Measurements from ENCODE around the gene TNIP1. TPM values are rescaled to one million over a fixed set of nuclear protein-coding genes. Genes with fewer than 3 reads are reported as not detected.
A peak's percentile ranks its signal among the peaks of the same experiment; 100 is the strongest.

Gene TNIP1
- total RNA-seq, 1 experiment from 2014 or later: 186 TPM

GRCh38 chr5:151106509-151106908, 25.7 kb upstream of the TNIP1 start:
- DNase-seq (ENCODE audit: low read depth): no peak

- DNase-seq (ENCODE audit: low read depth): peak; percentile 41
Measured at GRCh38 chr5:151106043-151106442, 25.2 kb upstream of the TNIP1 start.

GRCh38 chr5:151105561-151105960, 24.7 kb upstream of the TNIP1 start:
- no peak for DNase-seq (ENCODE audit: low read depth)

GRCh38 chr5:151104795-151105194, 24.0 kb upstream of the TNIP1 start:
- peak; percentile 88 for DNase-seq (ENCODE audit: low read depth)

GRCh38 chr5:151101746-151102145, 20.9 kb upstream of the TNIP1 start:
- DNase-seq (ENCODE audit: low read depth): no peak

DNA sequence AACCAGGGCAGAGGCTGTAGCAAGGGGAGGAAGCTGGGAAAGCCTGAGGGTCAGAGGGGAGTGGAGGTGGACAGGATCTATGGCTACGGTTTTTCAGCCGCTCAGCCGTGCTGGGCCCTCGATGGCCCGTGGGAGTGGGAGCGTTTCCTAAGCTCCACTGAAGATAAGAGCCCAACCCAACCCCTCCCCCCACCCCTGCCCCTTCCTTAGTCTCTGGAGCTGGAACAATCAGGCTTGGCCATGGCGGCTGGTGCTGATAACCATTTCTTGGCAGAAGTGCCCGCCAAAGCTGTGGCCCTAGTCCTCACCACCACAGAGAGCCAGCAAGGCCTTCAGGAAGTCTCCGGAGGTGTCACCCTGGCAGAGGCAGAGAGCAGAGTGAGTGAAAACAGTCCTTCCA, 20.3 kb upstream of the TNIP1 start:
- DNase-seq (ENCODE audit: low read depth): no peak

DNA sequence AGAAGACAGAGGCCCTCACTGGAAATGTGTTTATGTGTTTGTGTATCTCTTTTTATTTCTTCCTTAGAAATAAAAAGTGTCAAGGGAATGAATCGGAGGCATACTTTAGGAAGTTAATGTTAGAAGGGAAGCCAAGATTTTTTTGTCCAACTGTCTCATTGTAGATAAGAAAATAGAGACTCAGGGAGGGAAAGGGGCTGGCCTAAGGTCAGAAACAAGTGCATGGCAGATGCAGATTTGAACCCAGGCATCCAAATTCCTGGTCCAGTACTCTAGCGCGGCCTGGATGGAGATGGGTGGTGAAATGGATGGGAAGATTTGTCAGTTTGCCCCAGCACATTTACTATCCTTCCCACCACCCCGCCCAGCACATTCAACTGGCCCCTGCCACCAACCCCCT, 19.8 kb upstream of the TNIP1 start:
- DNase-seq (ENCODE audit: low read depth): no peak

GRCh38 chr5:151098768-151099121, 17.9 kb upstream of the TNIP1 start:
- no peak for DNase-seq (ENCODE audit: low read depth)

- no peak for DNase-seq (ENCODE audit: low read depth)
Measured at GRCh38 chr5:151097820-151098767, 17.3 kb upstream of the TNIP1 start.

DNA sequence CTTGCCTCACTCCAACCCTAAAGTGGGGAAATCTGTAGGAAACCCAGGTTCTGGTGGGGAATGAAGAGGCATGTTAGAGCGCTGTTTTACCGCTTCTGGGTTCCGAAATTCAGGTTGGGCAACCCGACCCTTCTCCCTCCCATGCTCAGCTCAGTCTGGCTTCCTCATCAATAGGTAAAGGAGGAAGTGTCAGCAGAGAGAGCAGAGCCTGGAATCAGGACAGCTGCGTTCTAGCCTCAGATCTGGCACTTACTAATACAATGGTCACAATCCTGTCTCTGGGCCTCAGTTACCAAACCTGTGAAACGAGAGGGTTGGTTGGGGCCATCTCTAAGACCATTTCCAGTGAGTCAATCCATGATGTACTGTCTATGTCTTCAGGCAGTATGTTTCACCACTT, 16.2 kb upstream of the TNIP1 start:
- DNase-seq (ENCODE audit: low read depth): no peak

DNA sequence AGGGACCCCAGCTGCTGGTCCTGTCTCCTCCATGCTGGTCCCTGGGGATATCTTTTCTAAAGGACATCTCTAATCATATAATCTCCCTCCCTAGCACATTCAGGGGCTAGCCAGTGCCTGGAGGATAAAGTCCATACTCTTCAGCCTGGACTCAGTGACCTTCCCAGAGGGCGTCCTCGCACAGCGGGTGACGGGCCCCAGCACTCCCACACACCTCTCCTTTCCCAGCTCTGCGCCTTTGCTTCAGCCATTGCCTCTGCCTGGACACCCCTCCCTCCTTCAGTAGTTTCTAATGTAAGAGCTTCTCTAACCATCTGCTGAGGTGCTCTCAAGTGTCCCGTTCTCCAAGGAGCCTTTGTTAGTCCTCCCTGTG, 15.2 kb upstream of the TNIP1 start:
- DNase-seq (ENCODE audit: low read depth): peak; percentile 40

DNA sequence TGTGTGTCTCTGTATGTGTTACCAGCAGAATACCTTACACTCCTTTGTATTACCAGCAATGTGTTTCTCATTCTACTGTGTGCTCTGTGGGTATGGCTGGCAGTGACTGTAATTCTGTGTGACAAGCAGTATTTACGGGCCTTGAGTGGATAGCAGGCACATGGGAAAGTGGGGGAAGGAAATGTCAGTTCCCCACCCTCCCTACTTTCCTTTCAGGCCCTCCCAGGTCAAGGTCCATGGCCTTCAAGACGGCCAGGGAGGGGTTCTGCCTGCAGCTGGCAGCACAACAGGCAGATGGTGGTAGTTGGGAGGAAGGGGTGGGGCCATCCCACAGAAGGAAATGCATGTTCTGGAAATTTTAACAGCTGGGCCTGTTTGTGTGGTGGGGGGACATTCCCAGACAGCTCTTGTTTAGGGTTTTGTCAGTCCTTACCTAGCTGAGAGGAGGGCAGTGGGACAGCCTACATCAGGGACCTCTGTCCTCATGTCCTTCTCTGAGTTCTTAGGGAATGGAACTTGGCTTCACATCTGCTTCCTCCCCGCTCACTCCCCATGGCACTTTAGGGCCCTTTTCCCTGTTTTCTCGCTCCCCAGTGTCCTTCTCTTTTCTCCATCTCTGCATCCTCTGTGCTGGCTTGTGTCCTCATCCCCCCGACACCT, 14.6 kb upstream of the TNIP1 start:
- DNase-seq (ENCODE audit: low read depth): peak; percentile 85

DNA sequence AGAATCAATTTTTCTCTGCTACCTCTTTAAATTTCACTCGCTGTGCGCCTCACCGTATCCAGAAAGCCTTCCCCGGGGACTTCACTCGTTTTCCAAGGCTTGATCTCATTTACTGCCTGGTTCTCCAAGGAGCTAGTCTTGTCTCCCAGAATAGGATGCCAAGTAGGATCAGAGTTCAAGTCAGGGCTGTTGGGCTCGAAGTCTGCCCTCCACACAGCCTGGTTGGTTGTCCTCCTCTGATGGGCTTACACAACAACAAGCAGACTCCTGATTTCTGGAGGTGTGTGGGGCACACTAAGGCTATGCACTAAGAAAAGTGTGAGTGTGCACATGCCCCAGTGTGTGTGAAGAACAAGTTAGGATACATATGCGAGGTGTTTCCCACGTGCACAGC, 14.0 kb upstream of the TNIP1 start:
- peak; percentile 26 for DNase-seq (ENCODE audit: low read depth)

- peak; percentile 50 for DNase-seq (ENCODE audit: low read depth)
Measured at GRCh38 chr5:151094030-151094851, 13.4 kb upstream of the TNIP1 start.

DNA sequence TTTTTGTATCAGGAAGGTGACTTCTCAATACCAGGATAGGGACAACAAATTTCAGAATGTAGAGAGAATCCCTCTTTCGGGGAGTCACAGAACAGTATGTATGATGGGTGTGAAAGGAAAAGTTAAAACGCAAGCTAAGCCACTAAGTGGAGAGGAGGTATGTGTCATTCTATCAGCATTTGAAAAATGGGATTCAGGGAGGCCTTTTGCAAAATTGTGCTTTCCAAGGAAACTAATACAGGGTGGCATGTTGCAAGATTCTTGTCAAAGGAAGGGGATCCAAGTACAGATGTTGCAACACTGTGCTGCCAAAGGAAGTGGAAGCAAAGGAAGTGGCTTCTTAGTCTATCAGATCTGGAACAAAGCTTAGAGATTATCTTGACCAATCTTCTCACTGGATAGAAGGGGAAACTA, 12.6 kb upstream of the TNIP1 start:
- DNase-seq (ENCODE audit: low read depth): peak; percentile 97

DNA sequence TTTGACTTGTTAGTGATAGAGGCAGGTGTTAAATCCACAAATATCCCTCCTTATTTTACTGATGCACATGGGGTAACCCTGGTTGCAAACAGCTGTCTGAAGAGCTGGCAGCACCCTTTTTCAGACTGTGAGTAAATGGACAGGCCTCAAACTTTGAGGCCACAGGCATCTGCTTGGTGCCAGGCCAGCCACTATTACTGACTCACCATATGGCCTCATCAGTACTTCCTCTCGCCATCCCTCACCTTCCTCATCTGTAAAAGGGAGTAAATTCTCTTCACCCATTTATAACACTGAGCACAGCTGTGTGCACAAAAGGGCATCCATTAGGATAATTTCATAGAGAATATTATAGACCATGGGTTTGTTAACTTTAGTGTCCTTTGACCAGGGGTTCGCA, 11.9 kb upstream of the TNIP1 start:
- DNase-seq (ENCODE audit: low read depth): peak; percentile 99

- no peak for DNase-seq (ENCODE audit: low read depth)
Measured at GRCh38 chr5:151089726-151090125, 8.9 kb upstream of the TNIP1 start.

DNA sequence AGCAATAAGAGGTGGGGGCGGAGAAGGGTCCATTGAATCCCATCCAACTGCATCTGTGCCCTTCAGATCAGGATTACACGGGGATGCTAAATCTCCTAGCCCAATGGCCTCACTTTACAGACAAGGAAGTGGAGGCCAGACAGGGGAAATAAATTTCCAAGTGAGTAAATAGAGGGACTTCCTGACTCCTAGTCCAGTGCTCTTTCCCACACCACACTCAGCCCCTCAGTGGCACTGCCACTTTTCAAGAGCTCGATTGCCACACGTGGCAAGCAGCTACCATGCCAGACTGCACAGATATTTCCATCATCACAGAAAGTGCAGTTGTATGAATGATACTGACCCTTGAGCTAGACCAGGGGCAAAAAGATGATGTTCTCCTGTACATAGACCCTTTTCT, 8.2 kb upstream of the TNIP1 start:
- DNase-seq (ENCODE audit: low read depth): no peak

GRCh38 chr5:151087486-151087885, 6.7 kb upstream of the TNIP1 start:
- DNase-seq (ENCODE audit: low read depth): no peak

DNA sequence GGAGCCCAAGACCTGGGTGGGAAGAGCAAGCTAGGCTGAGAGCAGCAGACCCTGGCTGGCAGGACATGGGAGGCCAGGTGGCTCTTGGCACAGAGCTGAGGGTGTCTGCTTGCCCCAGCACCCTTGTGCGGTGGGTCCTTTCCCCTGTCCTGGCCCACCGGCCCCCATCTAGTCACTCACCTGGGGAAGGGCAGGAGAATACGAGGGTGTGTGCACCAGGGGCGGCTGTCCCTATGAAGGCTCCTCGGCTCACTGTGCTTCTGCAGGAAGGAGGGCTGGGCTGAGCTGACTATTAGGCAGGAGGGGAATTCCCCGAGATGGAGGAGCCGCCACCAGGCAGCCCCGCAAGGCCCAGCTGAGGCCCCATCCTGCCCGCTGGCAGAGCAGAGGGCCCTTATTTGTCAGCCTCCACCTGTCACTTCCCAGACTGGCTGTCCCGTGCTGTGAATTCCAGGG, 6.1 kb upstream of the TNIP1 start:
- DNase-seq (ENCODE audit: low read depth): peak; percentile 62

DNA sequence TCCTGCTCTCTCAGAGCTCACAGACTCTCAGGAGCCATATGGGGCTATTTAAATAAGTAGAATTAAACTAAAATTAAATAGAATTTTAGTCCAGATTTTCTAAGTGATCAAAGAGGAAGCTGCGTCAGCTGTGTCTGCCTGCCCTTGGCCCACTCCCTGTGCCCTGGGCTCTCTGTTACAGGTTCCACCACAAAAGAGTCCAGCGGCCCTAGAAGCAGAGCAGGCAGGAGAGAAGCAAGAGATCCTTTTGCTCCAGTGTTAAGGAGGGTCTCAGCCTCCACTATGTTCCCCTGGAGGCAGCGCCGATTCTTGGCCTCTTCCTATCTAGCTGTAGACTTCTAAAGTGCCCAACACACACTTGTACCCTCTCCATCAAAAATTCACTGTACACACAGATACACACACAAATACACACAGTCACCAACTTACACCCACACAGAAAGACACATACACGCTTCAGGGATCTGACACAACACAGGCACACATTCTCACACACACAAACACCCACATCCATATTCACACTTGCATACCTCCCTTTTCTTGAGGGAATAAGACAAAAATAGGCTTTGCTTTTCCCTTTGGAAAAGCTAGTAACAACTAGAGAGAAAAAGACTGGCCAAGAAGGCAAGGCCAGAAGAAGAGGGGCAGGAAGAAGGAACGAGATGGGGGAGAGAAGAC, 5.5 kb upstream of the TNIP1 start:
- no peak for DNase-seq (ENCODE audit: low read depth)

Data from LHCN-M2 (cell line).